ENCODE data around the gene PFDN5. TPM values are rescaled to one million over a fixed set of nuclear protein-coding genes. Genes with fewer than 3 reads are reported as not detected.
A peak's percentile ranks its signal among the peaks of the same experiment; 100 is the strongest.

The PFDN5 gene
- total and polyA plus RNA-seq, 2 experiments from 2014 or later: 377 to 441 TPM

GRCh38 chr12:53344487-53344823 lies 49.1 kb downstream of the PFDN5 start:
- H3K9me2 ChIP-seq (replicated peaks; ENCODE audit: insufficient read depth): no peaks in the 10 kb centered on the region
- no peaks in the 10 kb centered on the region for H4K20me1 ChIP-seq (ENCODE audit: insufficient read depth, poor library complexity, severe bottlenecking)
- H3K4me2 ChIP-seq: peak overlapping the region; percentile 99
- DNase-seq (ENCODE audit: low spot score): no peak
- H3K4me3 ChIP-seq: no peak overlapping the region
- H2AFZ ChIP-seq: peak overlapping the region; percentile 99
- peak overlapping the region; percentile 90 for H3K27ac ChIP-seq
- no peaks in the 10 kb centered on the region for H3K27me3 ChIP-seq
- H3K4me1 ChIP-seq (ENCODE audit: insufficient read depth): peaks cover 5% of the 10 kb centered on the region
- no peaks in the 10 kb centered on the region for H3K79me2 ChIP-seq
- 5% methylated on average over 14 of the region's 19 CpGs for WGBS (ENCODE audit: low lambda C conversion rate, missing lambda C conversion rate)
- H3K36me3 ChIP-seq (replicated peaks; ENCODE audit: insufficient read depth, low read depth): no peaks in the 10 kb centered on the region
- H3K9me3 ChIP-seq (ENCODE audit: low read depth): no peaks in the 10 kb centered on the region
- TF ChIP-seq CTCF (IDR thresholded peaks at IDR 0.05; ENCODE audit: poor library complexity): no peak
- no peak for TF ChIP-seq EZH2 (IDR thresholded peaks at IDR 0.05; ENCODE audit: borderline replicate concordance)
- no peak for TF ChIP-seq EZH2phosphoT487 (IDR thresholded peaks at IDR 0.05; ENCODE audit: low read depth, severe bottlenecking, unreplicated experiment)

- Histone ChIP-seq H3K79me2 (no peaks in the 10 kb centered on the region), H3K9me3 (ENCODE audit: low read depth) (no peaks in the 10 kb centered on the region), H3K9me2 (replicated peaks; ENCODE audit: insufficient read depth) (no peaks in the 10 kb centered on the region), H4K20me1 (ENCODE audit: insufficient read depth, poor library complexity, severe bottlenecking) (no peaks in the 10 kb centered on the region), H3K36me3 (replicated peaks; ENCODE audit: insufficient read depth, low read depth) (no peaks in the 10 kb centered on the region), H3K4me3 (peak overlapping the region; percentile 98), H3K4me2 (peak overlapping the region; percentile 99), H3K27ac (peak overlapping the region; percentile 90), H3K27me3 (no peaks in the 10 kb centered on the region), H3K4me1 (ENCODE audit: insufficient read depth) (peaks cover 5% of the 10 kb centered on the region), H2AFZ (peak overlapping the region; percentile 99)
- 1% methylated on average over 17 of the region's 50 CpGs for WGBS (ENCODE audit: low lambda C conversion rate, missing lambda C conversion rate)
- peak; percentile 90 for DNase-seq (ENCODE audit: low spot score)
- TF ChIP-seq EZH2 (IDR thresholded peaks at IDR 0.05; ENCODE audit: borderline replicate concordance) (no peak), CTCF (IDR thresholded peaks at IDR 0.05; ENCODE audit: poor library complexity) (peak; percentile 71)
These were observed 49.6 kb downstream of the PFDN5 start for GRCh38 chr12:53344824-53345485.

GRCh38 chr12:53345486-53346188 lies 50.3 kb downstream of the PFDN5 start:
- H3K27ac ChIP-seq: peak overlapping the region; percentile 90
- peaks cover 5% of the 10 kb centered on the region for H3K4me1 ChIP-seq (ENCODE audit: insufficient read depth)
- H3K27me3 ChIP-seq: no peaks in the 10 kb centered on the region
- no peaks in the 10 kb centered on the region for H3K36me3 ChIP-seq (replicated peaks; ENCODE audit: insufficient read depth, low read depth)
- H2AFZ ChIP-seq: peak overlapping the region; percentile 99
- no peaks in the 10 kb centered on the region for H3K9me2 ChIP-seq (replicated peaks; ENCODE audit: insufficient read depth)
- TF ChIP-seq CTCF (IDR thresholded peaks at IDR 0.05; ENCODE audit: poor library complexity) (no peak), EZH2 (IDR thresholded peaks at IDR 0.05; ENCODE audit: borderline replicate concordance) (no peak), EZH2phosphoT487 (IDR thresholded peaks at IDR 0.05; ENCODE audit: low read depth, severe bottlenecking, unreplicated experiment) (no peak)
- 30% methylated on average over 10 of the region's 10 CpGs for WGBS (ENCODE audit: low lambda C conversion rate, missing lambda C conversion rate)
- no peaks in the 10 kb centered on the region for H3K79me2 ChIP-seq
- H3K4me2 ChIP-seq: peak overlapping the region; percentile 99
- H3K4me3 ChIP-seq: no peak overlapping the region
- H3K9me3 ChIP-seq (ENCODE audit: low read depth): no peaks in the 10 kb centered on the region
- DNase-seq (ENCODE audit: low spot score): no peak
- no peaks in the 10 kb centered on the region for H4K20me1 ChIP-seq (ENCODE audit: insufficient read depth, poor library complexity, severe bottlenecking)

Data from hepatocyte (in vitro differentiated cells).